Activated T-helper 17 cell treated with anti-CD3 and anti-CD28 coated beads, Interleukin-2, amount 50 U/mL, for 72 hours (primary cell): Measurements from ENCODE around the gene WDR27. TPM values are rescaled to one million over a fixed set of nuclear protein-coding genes. Genes with fewer than 3 reads are reported as not detected.
"Not testable (repeated sequence)": the region's sequence is repeated elsewhere in the genome, so short reads cannot be mapped to it uniquely, and the experiment has no call there.

ENCODE experiments used
- ATAC-seq: fragments of 150-1000 bp; cut with Tn5 transposase; replicated peaks from 2 replicates; pipeline ENCODE4 v1.10.0; 2021; ENCODE audit warnings: mild to moderate bottlenecking, moderate library complexity
- H3K27ac Mint-ChIP-seq: one replicate; pipeline ENCODE4 v1.8.0; 2022; ENCODE audit warnings: mixed read lengths
- H3K27me3 Mint-ChIP-seq: one replicate; pipeline ENCODE4 v1.8.0; 2022; ENCODE audit warnings: mixed read lengths
- H3K36me3 Mint-ChIP-seq: one replicate; pipeline ENCODE4 v1.8.0; 2022; ENCODE audit warnings: low read depth, mild to moderate bottlenecking, mixed read lengths
- H3K4me1 Mint-ChIP-seq: one replicate; pipeline ENCODE4 v1.8.0; 2022; ENCODE audit warnings: mixed read lengths
- H3K4me3 Mint-ChIP-seq: one replicate; pipeline ENCODE4 v1.8.0; 2022; ENCODE audit warnings: mild to moderate bottlenecking, mixed read lengths
- H3K9me3 Mint-ChIP-seq: one replicate; pipeline ENCODE4 v1.8.0; 2022; ENCODE audit warnings: mixed read lengths
- total RNA-seq, 2 donors: library from RNA; stranded (reverse); gene quantifications; one replicate each; pipeline ENCODE4 v1.2.3, GENCODE V29; 2022

Gene WDR27
- total RNA-seq, 2 donors from 2014 or later = 38.3 to 39.9 TPM

- Mint-ChIP-seq H3K27me3 (no peaks in the 10 kb centered on the region), H3K9me3 (no peaks in the 10 kb centered on the region), H3K27ac (no peak overlapping the region), H3K36me3 (peaks cover 8% of the 10 kb centered on the region), H3K4me1 (no peaks in the 10 kb centered on the region), H3K4me3 (no peak overlapping the region)
- ATAC-seq = no peak
Measured at GRCh38 chr6:169627736-169628607, 73.9 kb downstream of the WDR27 start.

GRCh38 chr6:169626649-169627048, 75.2 kb downstream of the WDR27 start:
- Mint-ChIP-seq H3K9me3 (no peaks in the 10 kb centered on the region), H3K27ac (no peak overlapping the region), H3K36me3 (no peaks in the 10 kb centered on the region), H3K4me3 (no peak overlapping the region), H3K4me1 (no peaks in the 10 kb centered on the region), H3K27me3 (no peaks in the 10 kb centered on the region)
- ATAC-seq = no peak

- Mint-ChIP-seq H3K36me3 (no peaks in the 10 kb centered on the region), H3K4me1 (no peaks in the 10 kb centered on the region), H3K4me3 (no peak overlapping the region), H3K27ac (no peak overlapping the region), H3K9me3 (no peaks in the 10 kb centered on the region), H3K27me3 (no peaks in the 10 kb centered on the region)
- no peak for ATAC-seq
Measured at GRCh38 chr6:169626169-169626568, 75.7 kb downstream of the WDR27 start.

- no peak overlapping the region for H3K4me3 Mint-ChIP-seq
- no peaks in the 10 kb centered on the region for H3K36me3 Mint-ChIP-seq
- no peaks in the 10 kb centered on the region for H3K9me3 Mint-ChIP-seq
- H3K27ac Mint-ChIP-seq = no peak overlapping the region
- no peaks in the 10 kb centered on the region for H3K4me1 Mint-ChIP-seq
- ATAC-seq = no peak
- H3K27me3 Mint-ChIP-seq = no peaks in the 10 kb centered on the region
Measured at GRCh38 chr6:169625376-169625775, 76.5 kb downstream of the WDR27 start.

- no peak overlapping the region for H3K4me3 Mint-ChIP-seq
- H3K4me1 Mint-ChIP-seq = no peaks in the 10 kb centered on the region
- H3K27me3 Mint-ChIP-seq = no peaks in the 10 kb centered on the region
- no peak overlapping the region for H3K27ac Mint-ChIP-seq
- H3K9me3 Mint-ChIP-seq = no peaks in the 10 kb centered on the region
- ATAC-seq = no peak
- no peaks in the 10 kb centered on the region for H3K36me3 Mint-ChIP-seq
Measured at GRCh38 chr6:169624785-169625184, 77.0 kb downstream of the WDR27 start.

- no peak overlapping the region for H3K4me3 Mint-ChIP-seq
- H3K36me3 Mint-ChIP-seq = no peaks in the 10 kb centered on the region
- no peaks in the 10 kb centered on the region for H3K9me3 Mint-ChIP-seq
- no peaks in the 10 kb centered on the region for H3K4me1 Mint-ChIP-seq
- H3K27me3 Mint-ChIP-seq = no peaks in the 10 kb centered on the region
- no peak overlapping the region for H3K27ac Mint-ChIP-seq
- no peak for ATAC-seq
Measured at GRCh38 chr6:169623975-169624374, 77.9 kb downstream of the WDR27 start.

- no peaks in the 10 kb centered on the region for H3K4me1 Mint-ChIP-seq
- no peak for ATAC-seq
- H3K9me3 Mint-ChIP-seq = no peaks in the 10 kb centered on the region
- H3K27ac Mint-ChIP-seq = no peak overlapping the region
- H3K4me3 Mint-ChIP-seq = no peak overlapping the region
- H3K27me3 Mint-ChIP-seq = no peaks in the 10 kb centered on the region
- no peaks in the 10 kb centered on the region for H3K36me3 Mint-ChIP-seq
Measured at GRCh38 chr6:169623343-169623742, 78.5 kb downstream of the WDR27 start.

GRCh38 chr6:169622618-169623017, 79.2 kb downstream of the WDR27 start:
- Mint-ChIP-seq H3K4me1 (no peaks in the 10 kb centered on the region), H3K27me3 (no peaks in the 10 kb centered on the region), H3K36me3 (no peaks in the 10 kb centered on the region), H3K9me3 (no peaks in the 10 kb centered on the region), H3K27ac (no peak overlapping the region), H3K4me3 (no peak overlapping the region)
- ATAC-seq = no peak

GRCh38 chr6:169621311-169621710, 80.5 kb downstream of the WDR27 start:
- no peaks in the 10 kb centered on the region for H3K27me3 Mint-ChIP-seq
- no peaks in the 10 kb centered on the region for H3K36me3 Mint-ChIP-seq
- no peak for ATAC-seq
- no peaks in the 10 kb centered on the region for H3K9me3 Mint-ChIP-seq
- no peak overlapping the region for H3K4me3 Mint-ChIP-seq
- H3K27ac Mint-ChIP-seq = no peak overlapping the region
- no peaks in the 10 kb centered on the region for H3K4me1 Mint-ChIP-seq

- H3K36me3 Mint-ChIP-seq = no peaks in the 10 kb centered on the region
- no peak overlapping the region for H3K27ac Mint-ChIP-seq
- ATAC-seq = no peak
- no peak overlapping the region for H3K4me3 Mint-ChIP-seq
- H3K4me1 Mint-ChIP-seq = no peaks in the 10 kb centered on the region
- H3K9me3 Mint-ChIP-seq = no peaks in the 10 kb centered on the region
- H3K27me3 Mint-ChIP-seq = no peaks in the 10 kb centered on the region
Measured at GRCh38 chr6:169620171-169621130, 81.4 kb downstream of the WDR27 start.

- H3K27me3 Mint-ChIP-seq = no peaks in the 10 kb centered on the region
- no peak for ATAC-seq
- no peaks in the 10 kb centered on the region for H3K36me3 Mint-ChIP-seq
- H3K9me3 Mint-ChIP-seq = no peaks in the 10 kb centered on the region
- no peak overlapping the region for H3K4me3 Mint-ChIP-seq
- H3K4me1 Mint-ChIP-seq = no peaks in the 10 kb centered on the region
- no peak overlapping the region for H3K27ac Mint-ChIP-seq
Measured at GRCh38 chr6:169619650-169620049, 82.2 kb downstream of the WDR27 start.

- Mint-ChIP-seq H3K27ac (no peak overlapping the region), H3K36me3 (no peaks in the 10 kb centered on the region), H3K27me3 (no peaks in the 10 kb centered on the region), H3K4me3 (no peak overlapping the region), H3K4me1 (no peaks in the 10 kb centered on the region), H3K9me3 (no peaks in the 10 kb centered on the region)
- ATAC-seq = no peak
Measured at GRCh38 chr6:169618526-169619490, 83.0 kb downstream of the WDR27 start.

GRCh38 chr6:169617562-169617961, 84.3 kb downstream of the WDR27 start:
- no peaks in the 10 kb centered on the region for H3K4me1 Mint-ChIP-seq
- H3K27ac Mint-ChIP-seq = no peak overlapping the region
- no peak overlapping the region for H3K4me3 Mint-ChIP-seq
- no peaks in the 10 kb centered on the region for H3K27me3 Mint-ChIP-seq
- no peaks in the 10 kb centered on the region for H3K36me3 Mint-ChIP-seq
- ATAC-seq = no peak
- no peaks in the 10 kb centered on the region for H3K9me3 Mint-ChIP-seq

- H3K27me3 Mint-ChIP-seq, H3K27ac Mint-ChIP-seq, H3K9me3 Mint-ChIP-seq, H3K4me3 Mint-ChIP-seq, ATAC-seq, H3K4me1 Mint-ChIP-seq, H3K36me3 Mint-ChIP-seq: not testable (repeated sequence)
Measured at GRCh38 chr6:169608609-169609008, 93.2 kb downstream of the WDR27 start.
